A549 (cell line): ENCODE data around the gene SUGCT.

Experiments used
- ELK1 ChIP-seq: fragments of 150-350 bp; IDR thresholded peaks from 2 replicates; pipeline ENCODE4 v1.6.1; 2014; ENCODE audit warnings: low read depth, mild to moderate bottlenecking, low read length
- FOXS1 ChIP-seq: fragments of 250-450 bp; sonication (Bioruptor Pico); IDR thresholded peaks from 2 replicates; pipeline ENCODE4 v1.5.0; 2020; ENCODE audit warnings: mild to moderate bottlenecking, moderate library complexity
- RNF2 ChIP-seq: fragments of 200-600 bp; sonication (generic); IDR thresholded peaks from 2 replicates; pipeline ENCODE4 v1.6.1; 2016; ENCODE audit warnings: low read depth, mild to moderate bottlenecking, antibody characterized with exemption, moderate library complexity, borderline replicate concordance

DNA sequence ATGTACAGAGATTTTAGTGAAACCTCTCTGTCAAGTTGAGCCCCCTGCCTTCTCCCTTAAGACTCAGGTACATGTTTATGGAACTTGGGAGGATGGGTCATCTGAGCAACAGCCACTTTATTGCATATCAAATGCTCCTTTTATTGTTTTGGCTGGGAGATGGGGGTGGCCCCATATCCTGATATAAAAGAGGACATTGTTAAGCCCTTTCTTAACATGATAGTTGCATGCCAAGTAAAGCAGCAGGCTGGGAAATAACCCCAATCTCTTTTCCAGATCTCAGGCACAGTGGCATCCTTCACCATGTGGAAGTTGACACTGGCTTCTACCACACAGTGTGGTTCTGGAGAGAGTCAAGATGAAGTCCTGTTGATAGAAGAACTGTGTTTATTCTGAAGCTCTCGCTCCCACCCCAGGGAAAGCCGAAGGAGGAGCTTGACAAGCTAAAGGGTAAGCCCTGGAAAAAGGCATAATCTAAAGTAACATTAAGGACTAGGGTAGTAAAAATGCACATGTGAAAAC lies 746.7 kb downstream of the SUGCT start:
- no peak for TF ChIP-seq RNF2
- TF ChIP-seq FOXS1 (CRISPR knock-in tag) = no peak
- no peak for TF ChIP-seq ELK1
